A549 treated with RU486 at 1 μM for 4 hours (cell line): ENCODE measurements around the gene NRROS. TPM values are rescaled to one million over a fixed set of nuclear protein-coding genes. Genes with fewer than 3 reads are reported as not detected.

Source experiments
- total RNA-seq: library from RNA; stranded (reverse); fragments of 200-300 nt; extraction: Qiagen RNA extraction; gene quantifications from 5 replicates; pipeline ENCODE4 v1.2.3, GENCODE V29; 2022; ENCODE audit warnings: low read depth

The NRROS gene
- total RNA-seq, result not detected in 5 replicates

DNA sequence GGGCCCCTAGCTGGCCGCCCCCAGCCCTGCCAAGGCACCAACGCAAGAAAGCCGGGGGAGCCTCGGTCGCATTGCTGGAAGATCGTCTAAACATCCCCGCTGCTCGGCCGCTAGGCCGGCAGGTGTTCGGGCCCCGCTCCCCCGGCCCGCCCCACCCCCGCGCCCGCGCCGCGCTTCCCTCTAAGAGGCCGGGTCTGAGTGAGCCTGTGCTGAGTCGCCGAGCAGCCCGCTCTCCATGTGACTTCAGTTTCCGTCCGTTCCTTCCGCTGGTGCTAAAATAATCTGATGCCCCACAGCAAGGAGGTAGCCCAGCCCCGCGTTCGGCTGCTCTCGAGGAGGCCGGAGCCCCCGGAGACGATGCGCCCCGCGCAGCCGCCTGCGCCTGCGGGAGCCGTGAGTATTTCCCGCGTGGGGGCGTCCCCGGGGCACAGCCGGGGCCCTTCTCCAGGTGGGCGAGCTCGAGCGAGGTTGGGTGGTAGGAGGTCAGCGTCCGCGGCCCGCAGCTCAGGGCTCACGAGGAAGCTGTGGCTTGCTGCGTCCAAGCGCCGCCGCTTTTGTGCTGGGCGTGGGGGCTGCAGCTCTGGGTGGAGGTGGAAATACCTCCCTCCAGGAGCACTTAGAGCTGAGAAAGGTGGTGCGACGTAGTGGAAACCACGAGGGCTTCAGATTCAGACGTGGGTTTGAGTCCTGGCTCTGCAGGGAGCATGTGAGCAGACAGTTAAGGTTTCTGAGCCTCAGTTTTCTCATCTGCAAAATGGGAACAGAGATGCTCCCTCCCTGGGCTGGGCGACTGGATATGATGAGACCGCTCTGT, at the start of gene NRROS:
Gene NRROS, plus strand, starts transcription at position 212 of the 814 bp plus-strand sequence. CDS start 14,846 bp downstream, outside the sequence.

Other genes with a start within 250 kb of the NRROS start
- 6.3 to 9.3 TPM (median 8.9 TPM) in 5 replicates for gene UBXN7, start 207.3 kb upstream of the NRROS start, total RNA-seq
- 3.5 to 5.4 TPM (median 4.7 TPM) in 5 replicates for gene RNF168, start 135.9 kb upstream of the NRROS start, total RNA-seq
- gene SMCO1, start 124.3 kb upstream of the NRROS start, total RNA-seq, result not detected in 5 replicates
- gene WDR53, start 71.1 kb upstream of the NRROS start, total RNA-seq, result 8.5 to 10.4 TPM (median 8.8 TPM) in 5 replicates
- 3.0 to 8.5 TPM (median 7.5 TPM) in 5 replicates for gene FBXO45, start 71.0 kb upstream of the NRROS start, total RNA-seq
- 2.1 to 3.4 TPM (median 2.6 TPM) in 5 replicates for gene CEP19, start 72.6 kb downstream of the NRROS start, total RNA-seq
- 28.9 to 34.7 TPM (median 29.9 TPM) in 5 replicates for gene PIGX, start 72.7 kb downstream of the NRROS start, total RNA-seq
- 28.5 to 54.8 TPM (median 41.3 TPM) in 5 replicates for gene PAK2, start 100.2 kb downstream of the NRROS start, total RNA-seq
- gene SENP5, start 228.2 kb downstream of the NRROS start, total RNA-seq, result 4.7 to 6.7 TPM (median 6.4 TPM) in 5 replicates